WTC11 (cell line): ENCODE data around the gene RAMACL. TPM values are rescaled to one million over a fixed set of nuclear protein-coding genes. Genes with fewer than 3 reads are reported as not detected.
"Not testable (repeated sequence)": the region's sequence is repeated elsewhere in the genome, so short reads cannot be mapped to it uniquely, and the experiment has no call there.

Source experiments
- ATAC-seq: fragments of 200-7000 bp; cut with Tn5 transposase; 2 replicates; pipeline ENCODE4 v1.10.0; 2021; ENCODE audit warnings: mild to moderate bottlenecking, moderate library complexity
- CTCF ChIA-PET: fragments of 300-600 bp; sonication (Branson Sonifier 250); formaldehyde crosslinking; loops from one replicate; lab custom pipeline; 2021; ENCODE audit warnings: antibody characterized with exemption; lab: Charles Lee
- POLR2A ChIA-PET: fragments of 350-600 bp; sonication (Branson Sonifier 250); formaldehyde crosslinking; loops from one replicate; lab custom pipeline; 2021; ENCODE audit warnings: antibody characterized with exemption; lab: Charles Lee
- DNase-seq: peaks from one replicate; pipeline ENCODE4 v3.0.0; 2021; ENCODE audit warnings: low spot score
- H3K27ac Mint-ChIP-seq: 2 replicates; pipeline ENCODE4 v1.8.0; 2021; ENCODE audit warnings: mixed read lengths
- H3K27me3 Mint-ChIP-seq: 2 replicates; pipeline ENCODE4 v1.8.0; 2021; ENCODE audit warnings: low read depth, mild to moderate bottlenecking, moderate library complexity, mixed read lengths
- H3K36me3 Mint-ChIP-seq: 2 replicates; pipeline ENCODE4 v1.8.0; 2021; ENCODE audit warnings: mixed read lengths
- H3K4me1 Mint-ChIP-seq: 2 replicates; pipeline ENCODE4 v1.8.0; 2022; ENCODE audit warnings: mixed read lengths
- H3K4me3 Mint-ChIP-seq: 2 replicates; pipeline ENCODE4 v1.8.0; 2021; ENCODE audit warnings: mild to moderate bottlenecking, moderate library complexity, mixed read lengths
- H3K9me3 Mint-ChIP-seq: 2 replicates; pipeline ENCODE4 v1.8.0; 2021; ENCODE audit warnings: mixed read lengths
- ATF1 ChIP-seq: sonication (generic); formaldehyde crosslinking; IDR thresholded peaks from 2 replicates; pipeline ENCODE4 v1.8.1; 2023; ENCODE audit warnings: mild to moderate bottlenecking, moderate library complexity, missing genetic modification reagents
- CREB1 ChIP-seq: sonication (generic); formaldehyde crosslinking; IDR thresholded peaks from 2 replicates; pipeline ENCODE4 v1.8.0; 2023; ENCODE audit warnings: mild to moderate bottlenecking, missing genetic modification reagents
- FOXP1 ChIP-seq: sonication (generic); formaldehyde crosslinking; IDR thresholded peaks from 2 replicates; pipeline ENCODE4 v1.8.0; 2022; ENCODE audit warnings: missing genetic modification reagents, mild to moderate bottlenecking, moderate library complexity, borderline replicate concordance
- HMGA2 ChIP-seq: fragments of 250-450 bp; sonication (Bioruptor Pico); IDR thresholded peaks from 2 replicates; pipeline ENCODE4 v1.4.0; 2021; ENCODE audit warnings: mild to moderate bottlenecking, moderate library complexity
- IRF2 ChIP-seq: sonication (generic); formaldehyde crosslinking; IDR thresholded peaks from 2 replicates; pipeline ENCODE4 v1.8.0; 2022; ENCODE audit warnings: low read depth, missing genetic modification reagents, borderline replicate concordance
- JAZF1 ChIP-seq: fragments of 250-450 bp; sonication (Bioruptor Pico); IDR thresholded peaks from 2 replicates; pipeline ENCODE4 v1.9.0; 2021; ENCODE audit warnings: moderate library complexity, mild to moderate bottlenecking, inconsistent platforms
- MXD4 ChIP-seq: fragments of 250-450 bp; sonication (Bioruptor Pico); IDR thresholded peaks from 2 replicates; pipeline ENCODE4 v1.8.0; 2021; ENCODE audit warnings: mild to moderate bottlenecking, moderate library complexity, borderline replicate concordance
- MYBL2 ChIP-seq: sonication (generic); formaldehyde crosslinking; IDR thresholded peaks from 2 replicates; pipeline ENCODE4 v1.8.1; 2023; ENCODE audit warnings: mild to moderate bottlenecking, moderate library complexity, missing genetic modification reagents
- NFE2L1 ChIP-seq: sonication (generic); formaldehyde crosslinking; IDR thresholded peaks from 2 replicates; pipeline ENCODE4 v1.8.1; 2023; ENCODE audit warnings: missing genetic modification reagents
- NR2C2 ChIP-seq: sonication (generic); formaldehyde crosslinking; IDR thresholded peaks from 2 replicates; pipeline ENCODE4 v1.8.0; 2022; ENCODE audit warnings: mild to moderate bottlenecking, missing genetic modification reagents
- OVOL2 ChIP-seq: fragments of 250-450 bp; sonication (Bioruptor Pico); IDR thresholded peaks from 2 replicates; pipeline ENCODE4 v1.9.0; 2021; ENCODE audit warnings: mild to moderate bottlenecking, borderline replicate concordance
- SMAD4 ChIP-seq: sonication (generic); formaldehyde crosslinking; IDR thresholded peaks from 2 replicates; pipeline ENCODE4 v1.8.0; 2022; ENCODE audit warnings: mild to moderate bottlenecking, missing genetic modification reagents
- TEAD1 ChIP-seq: sonication (generic); formaldehyde crosslinking; IDR thresholded peaks from 2 replicates; pipeline ENCODE4 v1.8.0; 2022; ENCODE audit warnings: mild to moderate bottlenecking, missing genetic modification reagents
- TP53 ChIP-seq: sonication (generic); formaldehyde crosslinking; IDR thresholded peaks from 2 replicates; pipeline ENCODE4 v1.8.1; 2023; ENCODE audit warnings: mild to moderate bottlenecking, missing genetic modification reagents
- ZNF317 ChIP-seq: sonication (generic); formaldehyde crosslinking; IDR thresholded peaks from 2 replicates; pipeline ENCODE4 v1.8.1; 2023; ENCODE audit warnings: low read depth, mild to moderate bottlenecking, moderate library complexity, missing genetic modification reagents, borderline replicate concordance
- total RNA-seq: library from RNA; stranded (reverse); gene quantifications from 3 replicates; pipeline ENCODE4 v1.2.3, GENCODE V29; 2021
- TF ChIP-seq, protein P1 (sequence below): sonication (generic); formaldehyde crosslinking; IDR thresholded peaks from 2 replicates; pipeline ENCODE4 v1.8.0; 2022; ENCODE audit warnings: missing genetic modification reagents
- TF ChIP-seq, protein P2 (sequence below): sonication (generic); formaldehyde crosslinking; conservative IDR thresholded peaks from 2 replicates; pipeline ENCODE4 v1.8.1; 2022; ENCODE audit warnings: mild to moderate bottlenecking, missing genetic modification reagents
- TF ChIP-seq, protein P3 (sequence below): sonication (generic); formaldehyde crosslinking; IDR thresholded peaks from 2 replicates; pipeline ENCODE4 v1.8.0; 2022; ENCODE audit warnings: mild to moderate bottlenecking, missing genetic modification reagents
- TF ChIP-seq, protein P4 (sequence below): sonication (generic); formaldehyde crosslinking; IDR thresholded peaks from 2 replicates; pipeline ENCODE4 v1.8.1; 2023; ENCODE audit warnings: mild to moderate bottlenecking, missing genetic modification reagents
- TF ChIP-seq, protein P5 (sequence below): fragments of 250-450 bp; sonication (Bioruptor Pico); IDR thresholded peaks from 2 replicates; pipeline ENCODE4 v1.9.0; 2021; ENCODE audit warnings: mild to moderate bottlenecking, borderline replicate concordance

The RAMACL gene
- total RNA-seq, 1 experiment from 2014 or later = 0.79 TPM

DNA sequence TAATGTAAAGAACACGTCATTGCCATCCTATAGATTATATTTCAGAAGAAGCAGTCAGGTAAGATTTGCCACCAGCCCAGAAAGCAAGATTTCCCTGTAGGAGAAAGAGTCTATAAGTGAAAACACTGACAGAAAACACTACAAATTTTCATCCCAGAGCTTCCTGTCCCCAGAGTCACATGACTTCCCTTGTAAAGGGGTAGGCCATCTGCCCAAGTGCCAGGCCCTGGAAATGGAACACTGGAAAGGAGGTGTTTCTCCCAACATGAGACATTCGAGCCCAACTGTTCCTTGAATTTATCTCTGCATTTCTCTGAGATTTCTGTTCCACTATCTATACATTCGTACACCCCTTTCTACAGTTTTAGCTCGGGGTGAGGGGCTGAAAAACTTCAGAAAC lies 46.9 kb downstream of the RAMACL start (continued):
- TF ChIP-seq, protein P1, sequence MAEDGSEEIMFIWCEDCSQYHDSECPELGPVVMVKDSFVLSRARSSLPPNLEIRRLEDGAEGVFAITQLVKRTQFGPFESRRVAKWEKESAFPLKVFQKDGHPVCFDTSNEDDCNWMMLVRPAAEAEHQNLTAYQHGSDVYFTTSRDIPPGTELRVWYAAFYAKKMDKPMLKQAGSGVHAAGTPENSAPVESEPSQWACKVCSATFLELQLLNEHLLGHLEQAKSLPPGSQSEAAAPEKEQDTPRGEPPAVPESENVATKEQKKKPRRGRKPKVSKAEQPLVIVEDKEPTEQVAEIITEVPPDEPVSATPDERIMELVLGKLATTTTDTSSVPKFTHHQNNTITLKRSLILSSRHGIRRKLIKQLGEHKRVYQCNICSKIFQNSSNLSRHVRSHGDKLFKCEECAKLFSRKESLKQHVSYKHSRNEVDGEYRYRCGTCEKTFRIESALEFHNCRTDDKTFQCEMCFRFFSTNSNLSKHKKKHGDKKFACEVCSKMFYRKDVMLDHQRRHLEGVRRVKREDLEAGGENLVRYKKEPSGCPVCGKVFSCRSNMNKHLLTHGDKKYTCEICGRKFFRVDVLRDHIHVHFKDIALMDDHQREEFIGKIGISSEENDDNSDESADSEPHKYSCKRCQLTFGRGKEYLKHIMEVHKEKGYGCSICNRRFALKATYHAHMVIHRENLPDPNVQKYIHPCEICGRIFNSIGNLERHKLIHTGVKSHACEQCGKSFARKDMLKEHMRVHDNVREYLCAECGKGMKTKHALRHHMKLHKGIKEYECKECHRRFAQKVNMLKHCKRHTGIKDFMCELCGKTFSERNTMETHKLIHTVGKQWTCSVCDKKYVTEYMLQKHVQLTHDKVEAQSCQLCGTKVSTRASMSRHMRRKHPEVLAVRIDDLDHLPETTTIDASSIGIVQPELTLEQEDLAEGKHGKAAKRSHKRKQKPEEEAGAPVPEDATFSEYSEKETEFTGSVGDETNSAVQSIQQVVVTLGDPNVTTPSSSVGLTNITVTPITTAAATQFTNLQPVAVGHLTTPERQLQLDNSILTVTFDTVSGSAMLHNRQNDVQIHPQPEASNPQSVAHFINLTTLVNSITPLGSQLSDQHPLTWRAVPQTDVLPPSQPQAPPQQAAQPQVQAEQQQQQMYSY (CRISPR knock-in tag) = no peak
- TF ChIP-seq CREB1 (CRISPR knock-in tag) (no peak), MYBL2 (no peak), ZNF317 (CRISPR knock-in tag) (no peak), NR2C2 (CRISPR knock-in tag) (no peak), MXD4 (CRISPR knock-in tag) (no peak)
- TF ChIP-seq, protein P2, sequence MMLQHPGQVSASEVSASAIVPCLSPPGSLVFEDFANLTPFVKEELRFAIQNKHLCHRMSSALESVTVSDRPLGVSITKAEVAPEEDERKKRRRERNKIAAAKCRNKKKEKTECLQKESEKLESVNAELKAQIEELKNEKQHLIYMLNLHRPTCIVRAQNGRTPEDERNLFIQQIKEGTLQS (CRISPR knock-in tag) = no peak
- TF ChIP-seq, protein P3, sequence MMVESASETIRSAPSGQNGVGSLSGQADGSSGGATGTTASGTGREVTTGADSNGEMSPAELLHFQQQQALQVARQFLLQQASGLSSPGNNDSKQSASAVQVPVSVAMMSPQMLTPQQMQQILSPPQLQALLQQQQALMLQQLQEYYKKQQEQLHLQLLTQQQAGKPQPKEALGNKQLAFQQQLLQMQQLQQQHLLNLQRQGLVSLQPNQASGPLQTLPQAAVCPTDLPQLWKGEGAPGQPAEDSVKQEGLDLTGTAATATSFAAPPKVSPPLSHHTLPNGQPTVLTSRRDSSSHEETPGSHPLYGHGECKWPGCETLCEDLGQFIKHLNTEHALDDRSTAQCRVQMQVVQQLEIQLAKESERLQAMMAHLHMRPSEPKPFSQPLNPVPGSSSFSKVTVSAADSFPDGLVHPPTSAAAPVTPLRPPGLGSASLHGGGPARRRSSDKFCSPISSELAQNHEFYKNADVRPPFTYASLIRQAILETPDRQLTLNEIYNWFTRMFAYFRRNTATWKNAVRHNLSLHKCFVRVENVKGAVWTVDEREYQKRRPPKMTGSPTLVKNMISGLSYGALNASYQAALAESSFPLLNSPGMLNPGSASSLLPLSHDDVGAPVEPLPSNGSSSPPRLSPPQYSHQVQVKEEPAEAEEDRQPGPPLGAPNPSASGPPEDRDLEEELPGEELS (CRISPR knock-in tag) = no peak

DNA sequence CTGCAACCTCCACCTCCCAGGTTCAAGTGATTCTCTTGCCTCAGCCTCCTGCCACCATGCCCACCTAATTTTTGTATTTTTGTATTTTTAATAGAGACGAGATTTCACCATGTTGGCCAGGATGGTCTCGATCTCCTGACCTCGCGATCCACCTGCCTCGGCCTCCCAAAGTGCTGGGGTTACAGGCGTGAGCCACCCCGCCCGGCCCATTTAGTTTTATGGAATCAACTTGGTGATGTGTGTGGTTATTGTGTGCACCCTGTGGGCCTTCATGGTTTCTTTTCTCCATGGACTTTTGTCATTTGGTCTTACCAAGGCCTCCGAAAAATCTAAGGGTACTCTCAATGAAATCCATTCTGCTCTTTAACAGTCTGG lies 47.5 kb downstream of the RAMACL start:
- CTCF ChIA-PET, H3K4me3 Mint-ChIP-seq, H3K36me3 Mint-ChIP-seq, ATAC-seq, H3K9me3 Mint-ChIP-seq, DNase-seq, H3K27me3 Mint-ChIP-seq, POLR2A ChIA-PET: not testable (repeated sequence)
- Mint-ChIP-seq H3K27ac (0 out of 2 replicates have a peak overlapping the region, but pooled peaks have one; percentile 8), H3K4me1 (peaks cover 46% of the 10 kb centered on the region)

DNA sequence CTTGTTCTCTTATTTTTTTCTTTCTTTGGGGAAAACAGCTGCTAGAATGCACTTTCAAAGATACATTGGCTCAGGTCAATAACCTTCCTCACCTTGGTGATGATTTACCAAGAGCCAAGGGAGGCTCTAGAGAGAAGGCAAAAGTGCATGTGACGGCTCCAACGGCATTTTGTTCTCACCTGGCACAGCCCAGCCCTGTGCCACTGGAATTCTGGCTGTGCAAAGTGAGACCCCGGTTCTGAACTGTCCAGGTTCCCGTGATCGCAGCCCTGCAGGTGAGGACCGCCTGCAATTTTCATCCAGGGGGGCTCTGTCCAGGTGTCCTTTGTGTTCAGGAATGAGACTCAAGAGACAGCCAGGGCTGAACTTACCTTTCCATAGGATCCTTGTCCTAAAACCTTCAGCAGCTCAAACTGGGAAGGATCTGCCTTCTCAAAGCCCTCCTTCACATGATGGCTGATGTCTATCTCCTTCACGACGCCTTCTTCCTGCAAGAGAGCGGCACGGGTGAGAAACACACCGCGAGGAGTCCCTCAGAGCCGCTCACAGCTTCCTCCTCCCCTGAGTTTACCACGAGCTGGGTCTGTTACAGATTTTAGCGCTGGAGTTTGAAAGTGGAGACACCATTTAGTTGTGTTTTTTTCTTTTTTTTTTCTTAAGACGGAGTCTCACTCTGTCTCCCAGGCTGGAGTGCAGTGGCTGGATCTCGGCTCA lies 48.0 kb downstream of the RAMACL start:
- Mint-ChIP-seq H3K9me3 (no peaks in the 10 kb centered on the region), H3K4me1 (peaks cover 42% of the 10 kb centered on the region), H3K4me3 (no peak overlapping the region), H3K27me3 (no peaks in the 10 kb centered on the region), H3K36me3 (peaks cover 7% of the 10 kb centered on the region), H3K27ac (no peak overlapping the region)
- no peak for DNase-seq
- ChIA-PET CTCF (no interaction called here), POLR2A (no interaction called here)
- ATAC-seq = no peak
- no peak for TF ChIP-seq JAZF1 (CRISPR knock-in tag)
- TF ChIP-seq FOXP1 = no peak
- TF ChIP-seq NFE2L1 (CRISPR knock-in tag) = no peak
- TF ChIP-seq TEAD1 (CRISPR knock-in tag) = no peak
- TF ChIP-seq HMGA2 (CRISPR knock-in tag) = no peak
- no peak for TF ChIP-seq OVOL2 (CRISPR knock-in tag)
- TF ChIP-seq, protein P4, sequence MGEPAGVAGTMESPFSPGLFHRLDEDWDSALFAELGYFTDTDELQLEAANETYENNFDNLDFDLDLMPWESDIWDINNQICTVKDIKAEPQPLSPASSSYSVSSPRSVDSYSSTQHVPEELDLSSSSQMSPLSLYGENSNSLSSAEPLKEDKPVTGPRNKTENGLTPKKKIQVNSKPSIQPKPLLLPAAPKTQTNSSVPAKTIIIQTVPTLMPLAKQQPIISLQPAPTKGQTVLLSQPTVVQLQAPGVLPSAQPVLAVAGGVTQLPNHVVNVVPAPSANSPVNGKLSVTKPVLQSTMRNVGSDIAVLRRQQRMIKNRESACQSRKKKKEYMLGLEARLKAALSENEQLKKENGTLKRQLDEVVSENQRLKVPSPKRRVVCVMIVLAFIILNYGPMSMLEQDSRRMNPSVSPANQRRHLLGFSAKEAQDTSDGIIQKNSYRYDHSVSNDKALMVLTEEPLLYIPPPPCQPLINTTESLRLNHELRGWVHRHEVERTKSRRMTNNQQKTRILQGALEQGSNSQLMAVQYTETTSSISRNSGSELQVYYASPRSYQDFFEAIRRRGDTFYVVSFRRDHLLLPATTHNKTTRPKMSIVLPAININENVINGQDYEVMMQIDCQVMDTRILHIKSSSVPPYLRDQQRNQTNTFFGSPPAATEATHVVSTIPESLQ = no peak
- no peak for TF ChIP-seq IRF2 (CRISPR knock-in tag)
- TF ChIP-seq SMAD4 (CRISPR knock-in tag) = no peak
- no peak for TF ChIP-seq TP53
- TF ChIP-seq, protein P5, sequence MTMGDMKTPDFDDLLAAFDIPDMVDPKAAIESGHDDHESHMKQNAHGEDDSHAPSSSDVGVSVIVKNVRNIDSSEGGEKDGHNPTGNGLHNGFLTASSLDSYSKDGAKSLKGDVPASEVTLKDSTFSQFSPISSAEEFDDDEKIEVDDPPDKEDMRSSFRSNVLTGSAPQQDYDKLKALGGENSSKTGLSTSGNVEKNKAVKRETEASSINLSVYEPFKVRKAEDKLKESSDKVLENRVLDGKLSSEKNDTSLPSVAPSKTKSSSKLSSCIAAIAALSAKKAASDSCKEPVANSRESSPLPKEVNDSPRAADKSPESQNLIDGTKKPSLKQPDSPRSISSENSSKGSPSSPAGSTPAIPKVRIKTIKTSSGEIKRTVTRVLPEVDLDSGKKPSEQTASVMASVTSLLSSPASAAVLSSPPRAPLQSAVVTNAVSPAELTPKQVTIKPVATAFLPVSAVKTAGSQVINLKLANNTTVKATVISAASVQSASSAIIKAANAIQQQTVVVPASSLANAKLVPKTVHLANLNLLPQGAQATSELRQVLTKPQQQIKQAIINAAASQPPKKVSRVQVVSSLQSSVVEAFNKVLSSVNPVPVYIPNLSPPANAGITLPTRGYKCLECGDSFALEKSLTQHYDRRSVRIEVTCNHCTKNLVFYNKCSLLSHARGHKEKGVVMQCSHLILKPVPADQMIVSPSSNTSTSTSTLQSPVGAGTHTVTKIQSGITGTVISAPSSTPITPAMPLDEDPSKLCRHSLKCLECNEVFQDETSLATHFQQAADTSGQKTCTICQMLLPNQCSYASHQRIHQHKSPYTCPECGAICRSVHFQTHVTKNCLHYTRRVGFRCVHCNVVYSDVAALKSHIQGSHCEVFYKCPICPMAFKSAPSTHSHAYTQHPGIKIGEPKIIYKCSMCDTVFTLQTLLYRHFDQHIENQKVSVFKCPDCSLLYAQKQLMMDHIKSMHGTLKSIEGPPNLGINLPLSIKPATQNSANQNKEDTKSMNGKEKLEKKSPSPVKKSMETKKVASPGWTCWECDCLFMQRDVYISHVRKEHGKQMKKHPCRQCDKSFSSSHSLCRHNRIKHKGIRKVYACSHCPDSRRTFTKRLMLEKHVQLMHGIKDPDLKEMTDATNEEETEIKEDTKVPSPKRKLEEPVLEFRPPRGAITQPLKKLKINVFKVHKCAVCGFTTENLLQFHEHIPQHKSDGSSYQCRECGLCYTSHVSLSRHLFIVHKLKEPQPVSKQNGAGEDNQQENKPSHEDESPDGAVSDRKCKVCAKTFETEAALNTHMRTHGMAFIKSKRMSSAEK (CRISPR knock-in tag) = no peak
- TF ChIP-seq ATF1 (CRISPR knock-in tag) = no peak
- no peak for TF ChIP-seq NR2C2 (CRISPR knock-in tag)
